Activated CD4-positive, alpha-beta T cell treated with anti-CD3 and anti-CD28 coated beads for 36 hours (primary cell): ENCODE measurements around the gene IFI35. TPM values are rescaled to one million over a fixed set of nuclear protein-coding genes. Genes with fewer than 3 reads are reported as not detected.
"Not testable (repeated sequence)": the region's sequence is repeated elsewhere in the genome, so short reads cannot be mapped to it uniquely, and the experiment has no call there.

Experiments used
- ATAC-seq: fragments of 200-7000 bp; cut with Tn5 transposase; one replicate; pipeline ENCODE4 v1.10.0; 2021; ENCODE audit warnings: mild to moderate bottlenecking, moderate library complexity
- CTCF ChIA-PET: fragments of 350-600 bp; sonication (Branson Sonifier 250); formaldehyde crosslinking; loops from one replicate; lab custom pipeline; 2021; ENCODE audit warnings: antibody characterized with exemption; lab: Charles Lee
- POLR2A ChIA-PET: fragments of 350-600 bp; sonication (Branson Sonifier 250); formaldehyde crosslinking; loops from one replicate; lab custom pipeline; 2021; ENCODE audit warnings: antibody characterized with exemption, inconsistent platforms; lab: Charles Lee
- DNase-seq: peaks from one replicate; pipeline ENCODE4 v3.0.0-alpha.2; 2020
- H3K27ac Mint-ChIP-seq: one replicate; pipeline ENCODE4 v1.8.0; 2021; ENCODE audit warnings: mixed read lengths
- H3K27me3 Mint-ChIP-seq: one replicate; pipeline ENCODE4 v1.8.0; 2021; ENCODE audit warnings: mixed read lengths
- H3K36me3 Mint-ChIP-seq: one replicate; pipeline ENCODE4 v1.8.0; 2021; ENCODE audit warnings: low read depth, mixed read lengths
- H3K4me1 Mint-ChIP-seq: one replicate; pipeline ENCODE4 v1.8.0; 2021; ENCODE audit warnings: mixed read lengths
- H3K4me3 Mint-ChIP-seq: one replicate; pipeline ENCODE4 v1.8.0; 2021; ENCODE audit warnings: mild to moderate bottlenecking, moderate library complexity, mixed read lengths
- H3K9me3 Mint-ChIP-seq: one replicate; pipeline ENCODE4 v1.8.0; 2021; ENCODE audit warnings: low read depth, mixed read lengths
- intact Hi-C, 2 experiments: fragments of 100-400 bp; cut with DNase I in 1 of 2; cut with micrococcal nuclease in 1 of 2; formaldehyde crosslinking; loops; one replicate each; pipeline versions ENCODE4 v1.14.2 to v1.15.1; 2022 to 2024; cut with DNase I, micrococcal nuclease
- total RNA-seq, 2 experiments: library from RNA; stranded (reverse); gene quantifications; one replicate each; pipeline ENCODE4 v1.2.3, GENCODE V29; 2021

IFI35 gene
- total RNA-seq, 2 experiments from 2014 or later, result 65.3 to 68.1 TPM

DNA sequence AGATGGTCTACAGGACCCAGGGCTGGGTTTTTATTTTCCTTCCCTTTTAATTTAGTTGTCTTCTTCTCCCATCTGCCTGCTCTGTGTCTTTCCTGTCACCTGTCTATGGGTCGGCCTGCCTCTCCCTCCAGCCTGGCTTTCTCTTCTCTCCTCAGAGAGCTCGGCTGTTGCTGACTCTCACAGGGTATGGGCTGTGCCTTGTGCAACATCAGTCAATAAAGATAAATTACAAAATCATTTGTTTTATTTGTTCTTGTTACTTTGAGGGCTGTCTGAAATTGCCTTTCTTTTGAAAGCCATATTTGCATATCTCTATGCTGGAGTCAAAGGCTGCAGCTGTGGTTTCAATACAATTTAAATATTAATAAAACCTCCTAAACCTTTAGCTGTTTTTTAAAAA, 34.1 kb downstream of the IFI35 start:
- ATAC-seq (no peak), DNase-seq (no peak)
- ChIA-PET POLR2A (interaction anchor here (0.6 kb wide), 1 partner anchor 37 kb away, joined by 6 read pairs; no protein-coding TSS in a partner anchor), CTCF (no interaction called here)
- Mint-ChIP-seq H3K4me1 (no peaks in the 10 kb centered on the region), H3K9me3 (no peaks in the 10 kb centered on the region), H3K27ac (no peak overlapping the region), H3K36me3 (peaks cover 16% of the 10 kb centered on the region), H3K4me3 (no peak overlapping the region), H3K27me3 (no peaks in the 10 kb centered on the region)
- intact Hi-C loops, result no loop called here

DNA sequence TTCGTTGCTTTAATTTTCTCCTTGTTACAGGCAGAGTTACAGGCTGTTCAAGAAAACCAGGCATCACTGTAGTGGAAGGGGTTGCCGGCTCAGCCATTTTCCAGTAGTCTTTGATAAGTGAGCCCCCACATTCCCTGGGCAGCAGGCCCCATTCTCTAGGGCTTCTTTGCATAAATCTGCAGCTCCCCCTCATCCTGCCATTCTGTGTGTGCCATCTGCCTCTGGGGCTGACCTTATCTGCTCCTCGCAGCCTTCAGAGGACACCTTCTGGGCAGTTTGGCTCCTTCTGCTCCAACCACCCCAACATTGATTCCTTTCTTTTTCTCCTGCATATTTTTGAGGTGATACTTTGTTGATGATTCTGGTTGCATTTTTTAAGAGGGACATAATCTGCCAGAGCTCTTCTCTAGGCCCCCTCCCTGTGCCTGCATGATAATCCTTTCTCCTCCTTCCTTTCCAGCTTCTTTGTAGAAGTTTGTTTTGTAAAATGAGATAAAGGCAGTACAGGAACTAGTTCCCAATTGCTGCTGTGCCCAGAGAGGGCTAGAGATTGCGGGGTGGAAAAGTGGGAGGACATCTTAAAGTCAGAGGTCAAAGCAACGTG, 35.5 kb downstream of the IFI35 start:
- H3K27ac Mint-ChIP-seq, result no peak overlapping the region
- DNase-seq (no peak), ATAC-seq (no peak)
- ChIA-PET CTCF (no interaction called here), POLR2A (interaction anchor here (0.7 kb wide), 1 partner anchor 660 kb away, joined by 3 read pairs; no protein-coding TSS in a partner anchor)
- intact Hi-C loops, result no loop called here
- H3K9me3 Mint-ChIP-seq, result no peaks in the 10 kb centered on the region
- H3K4me3 Mint-ChIP-seq, result no peak overlapping the region
- H3K36me3 Mint-ChIP-seq, result peaks cover 18% of the 10 kb centered on the region
- H3K4me1 Mint-ChIP-seq, result no peaks in the 10 kb centered on the region
- H3K27me3 Mint-ChIP-seq, result no peaks in the 10 kb centered on the region

DNA sequence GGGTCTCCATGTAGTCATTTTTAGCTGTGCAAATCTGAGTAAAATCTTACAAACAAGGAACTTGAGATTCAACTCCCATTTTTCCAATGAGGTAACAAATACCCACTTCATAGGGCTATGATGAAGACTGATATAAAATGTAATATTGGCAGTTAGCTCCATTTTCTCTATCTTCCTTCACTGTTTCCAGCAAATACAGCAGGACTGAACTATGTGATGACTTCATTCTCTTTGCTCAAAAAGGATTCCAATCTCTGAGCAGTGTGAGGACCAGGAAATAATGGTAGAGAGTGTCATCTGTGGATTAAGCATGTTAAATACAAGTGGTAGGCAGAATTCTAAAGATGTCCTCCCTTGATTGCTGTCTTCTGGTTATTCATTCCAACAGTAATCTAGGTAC, 36.7 kb downstream of the IFI35 start:
- DNase-seq (no peak), ATAC-seq (no peak)
- Mint-ChIP-seq H3K36me3 (peaks cover 21% of the 10 kb centered on the region), H3K9me3 (no peaks in the 10 kb centered on the region), H3K27ac (no peak overlapping the region), H3K4me1 (no peaks in the 10 kb centered on the region), H3K4me3 (no peak overlapping the region), H3K27me3 (no peaks in the 10 kb centered on the region)
- POLR2A ChIA-PET, result no interaction called here
- intact Hi-C loops, result no loop called here
- CTCF ChIA-PET, result interaction anchor here (0.6 to 0.8 kb wide), 2 partner anchors 19 to 1415 kb away, joined by 3 read pairs; no protein-coding TSS in a partner anchor

DNA sequence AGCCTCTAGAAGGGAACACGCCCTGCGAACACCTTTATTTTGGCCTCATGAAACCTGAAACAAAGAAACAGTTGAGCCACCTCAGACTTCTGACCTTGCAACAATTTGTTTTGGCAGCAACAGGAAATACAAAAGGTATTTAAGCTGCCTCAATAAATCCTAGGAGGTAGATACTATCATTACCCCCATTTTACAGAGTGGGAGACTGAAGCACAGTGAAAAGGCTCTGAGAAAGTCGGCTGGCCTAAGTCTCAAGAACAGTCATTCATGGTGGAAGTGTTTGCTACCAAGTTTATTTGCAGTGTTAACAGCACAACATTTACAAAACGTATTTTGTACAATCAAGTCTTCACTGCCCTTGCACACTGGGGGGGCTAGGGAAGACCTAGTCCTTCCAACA, 37.4 kb downstream of the IFI35 start:
- Mint-ChIP-seq H3K4me1 (no peaks in the 10 kb centered on the region), H3K4me3 (no peak overlapping the region), H3K9me3 (no peaks in the 10 kb centered on the region), H3K27ac (no peak overlapping the region), H3K36me3 (peaks cover 23% of the 10 kb centered on the region), H3K27me3 (no peaks in the 10 kb centered on the region)
- intact Hi-C loops, result no loop called here
- ChIA-PET CTCF (interaction anchor here (0.6 kb wide), 1 partner anchor 375 kb away, joined by 3 read pairs; no protein-coding TSS in a partner anchor), POLR2A (no interaction called here)
- ATAC-seq (no peak), DNase-seq (no peak)

DNA sequence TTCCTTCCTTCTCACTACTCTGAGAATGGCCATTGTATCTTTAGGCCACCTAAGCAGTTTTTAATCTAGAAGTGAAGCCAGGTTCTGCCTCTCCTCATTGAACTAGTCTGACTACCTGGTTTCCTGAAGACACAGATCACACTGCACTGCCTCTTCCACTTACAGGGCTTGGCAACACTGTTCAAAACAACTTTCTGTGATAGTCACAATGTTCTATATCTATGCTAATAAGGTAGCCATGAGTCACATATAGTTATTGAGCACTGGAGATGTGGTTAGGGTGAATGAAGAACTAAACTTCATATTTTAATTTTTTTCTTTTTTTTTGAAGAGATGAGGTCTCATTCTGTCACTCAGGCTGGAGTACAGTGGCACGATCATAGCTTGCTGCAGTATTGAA, 45.4 kb downstream of the IFI35 start:
- Mint-ChIP-seq H3K27me3 (no peaks in the 10 kb centered on the region), H3K9me3 (no peaks in the 10 kb centered on the region), H3K4me1 (no peaks in the 10 kb centered on the region), H3K27ac (no peak overlapping the region), H3K4me3 (no peak overlapping the region), H3K36me3 (peaks cover 47% of the 10 kb centered on the region)
- CTCF ChIA-PET, result interaction anchor here (0.6 kb wide), 1 partner anchor 890 kb away, joined by 3 read pairs; no protein-coding TSS in a partner anchor
- intact Hi-C loops, result no loop called here
- DNase-seq, result no peak
- ATAC-seq, result no peak
- POLR2A ChIA-PET, result no interaction called here

DNA sequence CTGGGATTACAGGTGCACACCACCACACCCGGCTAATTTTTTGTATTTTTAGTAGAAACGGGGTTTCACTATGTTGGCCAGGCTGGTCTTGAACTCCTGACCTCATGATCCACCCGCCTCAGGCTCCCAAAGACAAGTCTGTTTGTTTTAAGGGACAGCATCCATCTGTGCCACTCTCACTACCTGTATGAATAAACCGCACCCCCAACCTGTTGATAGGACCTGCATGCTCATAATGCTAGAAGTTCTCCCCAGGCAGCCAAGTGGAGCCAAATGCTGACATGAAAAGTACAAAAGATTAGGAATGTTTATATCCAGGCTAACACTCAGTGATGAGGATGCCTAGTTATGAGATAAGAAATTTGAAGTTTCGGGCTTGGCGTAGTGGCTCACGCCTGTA, 46.4 kb downstream of the IFI35 start:
- CTCF ChIA-PET, intact Hi-C loops, DNase-seq, POLR2A ChIA-PET, H3K27ac Mint-ChIP-seq, H3K4me3 Mint-ChIP-seq, H3K27me3 Mint-ChIP-seq, H3K4me1 Mint-ChIP-seq, ATAC-seq, H3K9me3 Mint-ChIP-seq: not testable (repeated sequence)
- peaks cover 46% of the 10 kb centered on the region for H3K36me3 Mint-ChIP-seq

DNA sequence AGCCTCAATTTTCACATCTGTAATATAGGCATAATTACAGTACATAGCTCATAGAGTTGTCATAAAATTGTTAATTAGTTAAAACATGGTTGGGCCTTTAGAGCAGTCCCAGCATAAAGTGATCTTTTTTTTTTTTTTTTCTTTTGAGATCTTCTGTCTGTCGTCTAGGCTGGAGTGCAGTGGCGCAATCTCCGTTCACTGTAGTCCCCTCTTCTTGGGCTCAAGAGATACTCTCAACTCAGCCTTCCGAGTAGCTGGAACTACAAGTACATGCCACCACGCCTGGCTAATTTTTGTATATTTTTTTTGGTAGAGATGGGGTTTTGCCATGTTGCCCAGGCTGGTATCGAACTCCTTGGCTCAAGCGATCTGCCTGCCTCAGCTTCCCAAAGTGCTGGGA, 49.5 kb downstream of the IFI35 start:
- CTCF ChIA-PET, result no interaction called here
- no peak overlapping the region for H3K27ac Mint-ChIP-seq
- H3K36me3 Mint-ChIP-seq, result peaks cover 45% of the 10 kb centered on the region
- H3K4me3 Mint-ChIP-seq, result no peak overlapping the region
- POLR2A ChIA-PET, result no interaction called here
- intact Hi-C loops, result no loop called here
- H3K4me1 Mint-ChIP-seq, result no peaks in the 10 kb centered on the region
- H3K9me3 Mint-ChIP-seq, result no peaks in the 10 kb centered on the region
- ATAC-seq, result no peak
- H3K27me3 Mint-ChIP-seq, result no peaks in the 10 kb centered on the region
- DNase-seq, result no peak

DNA sequence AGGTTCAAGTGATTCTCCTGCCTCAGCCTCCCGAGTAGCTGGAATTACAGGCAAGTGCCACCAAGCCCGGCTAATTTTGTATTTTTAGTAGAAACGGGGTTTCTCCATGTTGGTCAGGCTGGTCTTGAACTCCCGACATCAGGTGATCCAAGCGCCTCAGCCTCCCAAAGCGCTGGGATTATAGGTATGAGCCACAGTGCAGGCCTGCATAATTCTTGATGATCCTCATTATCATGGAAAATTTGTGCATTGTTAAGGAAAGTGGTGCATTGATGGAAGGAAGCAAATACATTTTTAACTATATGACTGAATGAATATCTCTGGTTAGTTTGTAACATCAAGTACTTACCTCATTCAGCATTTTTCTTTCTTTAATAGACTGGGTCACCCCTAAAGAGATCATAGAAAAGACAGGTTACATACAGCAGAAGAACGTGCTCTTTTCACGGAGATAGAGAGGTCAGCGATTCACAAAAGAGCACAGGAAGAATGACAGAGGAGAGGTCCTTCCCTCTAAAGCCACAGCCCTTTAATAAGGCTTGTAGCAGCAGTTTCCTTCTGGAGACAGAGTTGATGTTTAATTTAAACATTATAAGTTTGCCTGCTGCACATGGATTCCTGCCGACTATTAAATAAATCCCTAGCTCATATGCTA, 56.5 kb downstream of the IFI35 start:
- no peak for DNase-seq
- CTCF ChIA-PET, result interaction anchor here (0.5 kb wide), 1 partner anchor 150 kb away, joined by 3 read pairs; no protein-coding TSS in a partner anchor
- Mint-ChIP-seq H3K4me3 (no peak overlapping the region), H3K27me3 (no peaks in the 10 kb centered on the region), H3K27ac (no peak overlapping the region), H3K36me3 (peaks cover 42% of the 10 kb centered on the region), H3K9me3 (no peaks in the 10 kb centered on the region), H3K4me1 (no peaks in the 10 kb centered on the region)
- POLR2A ChIA-PET, result interaction anchor here (0.7 kb wide), 1 partner anchor 58 kb away, joined by 5 read pairs; no protein-coding TSS in a partner anchor
- intact Hi-C loops, result no loop called here
- no peak for ATAC-seq

Other genes starting within 250 kb of the IFI35 start
- gene RAMP2, start 245.6 kb upstream of the IFI35 start, total RNA-seq, result not detected
- gene VPS25, start 233.3 kb upstream of the IFI35 start, total RNA-seq, result 10 to 100 TPM; 62.5 to 64.0 TPM
- under 1 TPM; 0.42 to 0.64 TPM for gene WNK4, start 226.2 kb upstream of the IFI35 start, total RNA-seq
- gene COA3, start 208.1 kb upstream of the IFI35 start, total RNA-seq, result 10 to 100 TPM; 30.1 to 31.4 TPM
- not detected for gene CNTD1, start 207.9 kb upstream of the IFI35 start, total RNA-seq
- gene BECN1, start 182.5 kb upstream of the IFI35 start, total RNA-seq, result 100 to 1,000 TPM in 1 of 2 experiments, 10 to 100 TPM in 1; 69.1 to 101 TPM
- 100 to 1,000 TPM; 116 to 118 TPM for gene PSME3, start 173.4 kb upstream of the IFI35 start, total RNA-seq
- gene AOC2, start 162.2 kb upstream of the IFI35 start, total RNA-seq, result 1 to 10 TPM; 1.7 to 1.9 TPM
- 1 to 10 TPM; 1.2 to 2.0 TPM for gene AOC3, start 155.6 kb upstream of the IFI35 start, total RNA-seq
- gene G6PC1, start 106.0 kb upstream of the IFI35 start, total RNA-seq, result not detected
- 10 to 100 TPM; 40.8 to 58.6 TPM for gene AARSD1, start 42.3 kb upstream of the IFI35 start, total RNA-seq
- gene PTGES3L, start 26.7 kb upstream of the IFI35 start, total RNA-seq, result under 1 TPM; 0.21 to 0.90 TPM
- gene RUNDC1, start 26.2 kb upstream of the IFI35 start, total RNA-seq, result 10 to 100 TPM; 12.3 to 12.5 TPM
- 1,000 to 10,000 TPM; 1,703 to 2,161 TPM for gene RPL27, start 8.4 kb upstream of the IFI35 start, total RNA-seq
- 10 to 100 TPM; 26.1 to 35.0 TPM for gene VAT1, start 15.6 kb downstream of the IFI35 start, total RNA-seq
- under 1 TPM; 0.05 to 0.16 TPM for gene RND2, start 18.4 kb downstream of the IFI35 start, total RNA-seq
- 100 to 1,000 TPM in 1 of 2 experiments, 10 to 100 TPM in 1; 99.9 to 115 TPM for gene BRCA1, start 118.6 kb downstream of the IFI35 start, total RNA-seq
- 10 to 100 TPM; 52.8 to 55.6 TPM for gene NBR1, start 164.4 kb downstream of the IFI35 start, total RNA-seq
- 10 to 100 TPM; 10.7 to 10.8 TPM for gene TMEM106A, start 205.1 kb downstream of the IFI35 start, total RNA-seq
- gene CCDC200, start 221.8 kb downstream of the IFI35 start, total RNA-seq, result under 1 TPM in 1 of 2 experiments, not detected in 1; 0.27 TPM
- 1,000 to 10,000 TPM; 2,288 to 7,298 TPM for gene RNU2-1, start 227.2 kb downstream of the IFI35 start, total RNA-seq